Retina (tissue), 1 donor: Measurements from ENCODE around the gene ZNF746.
"Not testable (repeated sequence)": the region's sequence is repeated elsewhere in the genome, so short reads cannot be mapped to it uniquely, and the experiment has no call there.

Experiments
- DNase-seq: peaks from one replicate; pipeline ENCODE4 v3.0.0-alpha.2; 2016

ZNF746 gene

GRCh38 chr7:149457766-149458165, 39.8 kb downstream of the ZNF746 start:
- DNase-seq: no peak

GRCh38 chr7:149456506-149457421, 40.8 kb downstream of the ZNF746 start:
- DNase-seq: no peak

DNA sequence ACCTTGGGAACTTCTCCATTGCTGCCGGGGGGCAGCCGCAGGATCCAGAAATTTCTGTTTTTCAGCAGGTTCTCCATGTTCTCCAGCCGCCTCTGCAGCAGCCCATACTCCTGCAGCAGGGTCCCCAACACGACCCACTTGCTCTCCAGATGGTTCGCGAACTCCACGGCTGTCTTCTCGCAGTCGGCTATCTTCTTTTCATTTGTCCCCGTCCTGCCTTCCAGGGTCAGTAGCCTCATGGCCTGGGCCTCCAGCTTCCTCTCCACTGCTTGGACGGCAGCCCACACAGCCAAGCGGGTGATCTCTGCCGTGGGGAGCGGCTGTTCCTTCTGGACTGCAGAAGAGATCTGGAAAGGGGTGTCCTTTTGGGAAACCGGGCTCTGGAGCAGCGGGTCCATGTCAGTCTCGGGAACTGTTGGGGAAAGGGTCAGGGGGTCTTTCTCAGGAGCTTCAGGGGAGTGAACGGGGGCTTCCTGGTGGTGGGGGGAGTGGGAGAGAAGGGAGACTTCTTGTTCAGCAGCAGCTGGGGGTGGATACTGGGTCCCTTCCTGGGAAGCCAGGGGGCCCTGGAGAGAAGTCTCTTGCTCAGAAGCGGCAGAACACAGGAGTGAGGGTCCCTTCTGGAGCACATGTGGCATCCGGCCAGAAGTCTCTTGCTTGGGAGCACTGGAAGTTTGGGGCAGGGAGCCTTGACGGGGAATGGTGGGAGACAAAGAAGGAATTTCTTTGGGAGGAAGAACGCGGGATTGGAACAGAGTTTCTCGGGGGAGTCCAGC, 42.2 kb downstream of the ZNF746 start:
- no peak for DNase-seq

GRCh38 chr7:149454750-149455149, 42.9 kb downstream of the ZNF746 start:
- no peak for DNase-seq

DNA sequence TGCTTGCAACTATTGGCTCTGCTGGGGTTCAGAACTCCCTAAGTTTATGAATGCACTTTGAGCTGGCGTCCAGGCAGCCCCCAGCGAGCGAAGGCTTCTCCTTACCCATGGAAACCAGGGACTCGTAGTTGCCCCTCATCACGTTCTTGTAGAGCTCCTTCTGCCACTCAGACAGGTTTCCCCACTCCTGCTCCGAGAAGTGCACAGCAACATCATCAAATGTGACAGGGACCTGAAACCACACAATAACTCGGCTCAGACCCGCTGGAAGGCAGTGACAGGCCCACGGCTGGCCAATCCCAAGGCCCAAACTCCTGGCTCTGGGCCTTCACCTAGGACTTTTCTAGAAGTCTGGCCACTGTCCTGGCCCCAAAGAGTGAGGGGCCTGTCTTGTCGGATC, 43.6 kb downstream of the ZNF746 start:
- no peak for DNase-seq

DNA sequence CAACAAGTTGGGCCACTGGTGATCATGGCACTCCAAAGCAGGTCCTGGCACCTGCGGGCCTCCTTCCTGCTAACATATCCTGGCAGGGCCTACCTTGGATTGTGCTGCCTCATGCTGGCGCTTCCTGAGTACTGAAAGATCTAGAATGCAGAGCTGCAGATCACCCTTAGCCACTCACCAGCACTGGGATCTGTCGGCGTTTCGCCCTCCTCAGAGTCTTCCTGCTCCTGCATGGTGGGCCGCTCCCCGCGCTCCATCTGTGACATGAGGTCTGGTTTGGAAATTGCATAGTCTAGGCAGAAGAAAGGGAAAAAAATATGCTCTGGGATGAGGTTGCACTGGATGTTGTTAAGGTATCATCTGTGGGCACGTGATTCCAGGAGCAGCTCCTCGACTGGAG, 46.8 kb downstream of the ZNF746 start:
- no peak for DNase-seq

DNA sequence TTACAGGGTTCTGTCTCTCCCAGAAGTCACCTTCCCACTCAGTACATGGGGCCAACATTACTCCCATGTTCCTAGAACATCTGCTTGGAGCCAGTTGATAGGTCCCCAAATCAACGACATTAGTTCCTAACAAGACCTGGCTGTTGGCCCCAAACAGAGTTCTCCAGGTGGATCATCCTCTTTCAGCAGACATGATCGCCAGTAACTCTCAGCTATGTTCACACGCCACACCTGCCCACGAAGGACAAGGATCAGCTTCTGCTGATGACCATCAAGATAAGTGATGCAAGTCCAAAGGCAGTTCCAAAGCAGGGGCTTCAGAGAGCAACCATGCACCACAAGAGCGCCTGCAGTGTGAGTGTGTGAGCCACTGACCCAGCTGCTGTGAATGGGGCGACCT, 47.7 kb downstream of the ZNF746 start:
- no peak for DNase-seq

DNA sequence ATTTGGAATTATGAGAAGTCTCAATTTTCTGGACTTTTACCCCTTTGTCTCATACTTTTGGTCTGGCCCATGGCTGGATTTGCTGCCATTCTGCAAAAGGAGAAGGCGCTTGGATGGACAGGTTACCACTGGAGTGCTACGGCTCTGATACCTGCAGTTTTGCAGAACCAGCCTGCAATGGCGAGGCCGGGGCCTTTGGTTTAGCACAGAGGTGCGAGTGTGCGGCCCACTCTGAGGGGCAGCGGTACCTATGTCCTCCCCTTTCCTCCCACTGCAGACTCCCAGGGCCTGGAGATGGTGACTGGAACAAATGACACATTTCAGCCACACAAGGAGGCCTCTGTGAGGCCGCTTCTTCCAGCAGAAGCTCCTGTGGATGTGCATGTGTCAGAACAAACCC, 48.6 kb downstream of the ZNF746 start:
- DNase-seq: no peak

DNA sequence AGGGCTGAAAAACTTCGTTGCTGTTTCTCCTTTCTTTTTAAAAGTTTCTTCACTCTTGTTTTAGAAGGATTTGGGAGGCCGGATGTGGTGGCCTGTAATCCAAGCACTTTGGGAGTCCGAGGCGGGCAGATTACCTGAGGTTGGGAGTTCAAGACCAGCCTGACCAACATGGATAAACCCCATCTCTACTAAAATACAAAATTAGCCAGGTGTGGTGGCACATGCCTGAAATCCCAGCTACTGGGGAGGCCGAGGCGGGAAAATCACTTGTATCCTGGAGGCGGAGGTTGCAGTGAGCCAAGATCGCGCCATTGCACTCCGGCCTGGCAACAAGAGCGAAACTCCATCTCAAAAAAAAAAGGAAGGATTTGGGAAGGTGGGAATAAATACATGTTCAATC, 51.6 kb downstream of the ZNF746 start:
- not testable (repeated sequence) for DNase-seq

DNA sequence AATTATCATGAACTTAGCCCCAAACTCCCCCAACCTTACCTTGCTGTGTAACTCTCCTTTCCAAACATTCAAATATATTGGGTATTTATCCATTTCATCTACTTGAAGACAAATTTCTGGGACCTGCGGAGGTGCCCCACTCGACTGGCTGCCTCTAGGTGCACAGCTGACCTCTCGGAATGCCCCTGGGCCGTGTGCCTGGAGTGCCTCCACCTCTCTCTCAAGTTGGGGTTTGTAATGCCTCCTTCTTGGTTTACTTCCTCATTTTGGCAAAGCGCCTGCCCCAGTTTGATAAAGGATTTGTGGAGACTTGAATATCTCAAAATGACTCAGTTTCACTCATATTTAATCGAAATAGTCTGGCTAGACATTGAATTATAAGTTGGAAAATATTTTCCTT, 53.3 kb downstream of the ZNF746 start:
- no peak for DNase-seq

DNA sequence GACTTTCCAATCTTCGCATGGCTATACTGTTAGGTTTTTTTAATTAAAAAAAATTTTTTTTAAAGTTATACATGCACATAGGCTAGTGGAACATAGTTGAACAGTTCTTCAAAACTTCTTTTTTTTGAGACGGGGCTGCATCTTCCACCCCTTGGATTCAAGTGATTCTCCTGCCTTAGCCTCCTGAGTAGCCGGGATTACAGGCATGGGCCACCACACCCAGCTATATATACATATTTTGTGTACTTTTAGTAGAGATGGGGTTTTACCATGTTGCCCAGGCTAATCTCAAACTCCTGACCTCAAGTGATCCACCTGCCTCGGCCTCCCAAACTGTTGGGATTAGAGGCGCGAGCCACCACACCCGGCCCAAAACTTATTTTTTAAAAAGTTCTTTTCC, 54.1 kb downstream of the ZNF746 start:
- DNase-seq: no peak

- DNase-seq: no peak
Observed at GRCh38 chr7:149442924-149443323, 54.7 kb downstream of the ZNF746 start.

DNA sequence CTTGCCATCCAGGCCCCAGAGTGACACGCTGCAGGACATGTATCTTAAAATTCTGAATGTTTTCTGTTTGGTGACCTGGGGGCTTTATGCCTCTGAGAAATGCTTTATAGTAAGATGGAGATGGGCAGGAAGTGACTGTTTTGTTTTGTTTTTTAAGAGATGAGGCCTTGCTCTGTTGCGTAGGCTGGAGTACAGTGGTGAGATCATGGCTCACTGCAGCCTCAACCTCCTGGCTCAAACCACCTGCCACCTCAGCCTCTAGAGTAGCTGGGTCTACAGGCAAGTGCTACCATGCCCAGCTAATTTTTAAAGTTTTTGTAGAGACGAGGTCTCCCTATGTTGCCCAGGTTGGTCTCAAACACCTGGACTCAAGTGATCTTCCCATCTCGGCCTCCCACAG, 57.4 kb downstream of the ZNF746 start:
- no peak for DNase-seq

- no peak for DNase-seq
Observed at GRCh38 chr7:149436358-149436757, 61.3 kb downstream of the ZNF746 start.

- no peak for DNase-seq
Observed at GRCh38 chr7:149433124-149433523, 64.5 kb downstream of the ZNF746 start.

DNA sequence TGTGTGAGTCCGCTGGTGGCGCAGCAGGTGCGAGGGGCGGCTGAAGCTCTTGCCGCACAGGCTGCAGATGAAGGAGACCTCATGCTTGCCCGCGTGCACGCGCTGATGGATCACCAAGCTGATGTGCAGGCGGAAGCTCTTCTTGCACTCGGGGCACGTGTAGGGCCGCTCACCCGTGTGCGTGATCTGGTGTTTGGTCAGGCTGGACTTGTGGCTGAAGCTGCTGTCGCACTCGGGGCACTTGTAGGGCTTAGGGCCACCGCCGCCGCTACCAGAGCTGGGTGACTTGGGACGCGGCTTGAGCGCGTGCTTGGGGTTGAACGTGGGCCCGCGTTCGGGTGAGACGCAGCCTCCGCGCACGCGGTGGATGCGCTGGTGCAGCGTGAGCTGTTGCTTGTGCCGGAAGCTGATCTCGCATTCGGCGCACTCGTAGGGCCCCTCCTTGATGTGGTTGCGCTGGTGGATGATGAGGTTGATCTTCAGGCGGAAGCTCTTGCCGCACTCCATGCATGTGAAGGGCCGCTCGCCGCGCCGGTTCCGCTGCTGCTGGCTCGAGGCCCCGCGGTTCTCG, 65.4 kb downstream of the ZNF746 start:
- no peak for DNase-seq

DNA sequence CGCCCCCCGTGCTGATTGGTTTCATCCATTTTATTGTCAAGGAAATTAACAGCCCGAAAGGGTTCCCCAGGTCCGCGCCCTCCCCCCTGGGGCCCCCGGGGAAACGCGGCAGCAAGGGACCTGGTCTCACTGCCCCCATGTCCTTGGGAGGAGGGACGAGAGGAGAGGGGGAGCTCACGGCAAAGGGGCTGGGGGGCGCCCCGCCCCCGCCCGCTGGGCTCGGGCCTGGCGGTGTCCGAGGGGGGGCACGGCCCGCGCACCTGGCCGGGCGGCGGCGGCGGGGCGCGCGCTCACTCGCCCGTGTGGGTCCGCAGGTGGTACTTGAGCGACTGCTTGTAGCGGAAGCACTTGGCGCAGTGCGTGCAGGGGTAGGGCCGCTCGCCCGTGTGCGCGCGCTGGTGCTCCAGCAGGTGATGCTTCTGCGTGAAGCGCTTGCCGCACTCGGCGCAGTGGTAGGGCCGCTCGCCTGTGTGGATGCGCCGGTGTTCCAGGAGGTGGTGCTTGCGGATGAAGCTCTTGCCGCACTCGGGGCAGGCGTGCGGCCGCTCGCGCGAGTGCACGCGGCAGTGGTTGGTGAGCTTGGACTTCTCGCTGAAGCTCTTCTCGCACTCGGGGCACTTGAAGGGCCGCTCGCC, 66.0 kb downstream of the ZNF746 start:
- DNase-seq: no peak

DNA sequence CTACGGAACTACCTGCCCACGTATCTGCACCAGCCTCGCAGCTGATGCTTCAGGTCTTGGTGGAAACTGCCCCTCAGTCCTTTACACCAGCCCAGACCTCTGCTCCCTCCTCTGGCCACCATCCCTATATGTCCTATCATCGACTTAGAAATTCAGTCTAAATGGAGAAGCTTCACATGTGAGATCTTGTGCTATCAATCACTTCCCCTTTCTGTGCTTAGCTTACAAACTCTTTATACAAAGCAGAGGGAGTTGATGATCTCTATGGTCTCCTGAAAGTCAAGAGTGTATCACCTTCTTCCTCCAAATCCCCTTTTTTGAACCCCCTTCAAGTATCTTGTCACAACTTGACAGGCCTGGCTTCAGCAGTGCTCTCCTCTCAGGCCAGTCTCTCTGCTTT, 67.4 kb downstream of the ZNF746 start:
- DNase-seq: no peak

DNA sequence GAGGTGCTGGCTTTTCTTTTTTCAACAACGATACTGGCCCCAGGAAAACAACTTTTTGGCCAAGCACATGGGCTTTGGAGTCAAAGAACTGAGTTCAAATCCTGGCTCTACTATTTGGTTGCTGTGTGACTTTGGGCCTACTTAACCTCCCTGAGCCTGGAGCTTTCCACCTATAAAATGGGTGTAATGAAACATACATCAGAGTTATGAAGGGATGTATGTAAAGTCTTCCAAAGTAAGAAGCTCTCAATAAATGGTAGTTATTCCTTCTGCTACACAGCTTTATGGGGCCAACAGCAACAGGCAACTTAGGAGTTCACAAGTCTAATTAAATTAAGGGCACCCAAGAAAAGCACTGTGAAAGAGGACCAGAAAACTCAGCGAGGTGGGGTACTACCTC, 69.7 kb downstream of the ZNF746 start:
- DNase-seq: no peak

GRCh38 chr7:149427096-149427680, 70.4 kb downstream of the ZNF746 start:
- DNase-seq: peak; percentile 46

DNA sequence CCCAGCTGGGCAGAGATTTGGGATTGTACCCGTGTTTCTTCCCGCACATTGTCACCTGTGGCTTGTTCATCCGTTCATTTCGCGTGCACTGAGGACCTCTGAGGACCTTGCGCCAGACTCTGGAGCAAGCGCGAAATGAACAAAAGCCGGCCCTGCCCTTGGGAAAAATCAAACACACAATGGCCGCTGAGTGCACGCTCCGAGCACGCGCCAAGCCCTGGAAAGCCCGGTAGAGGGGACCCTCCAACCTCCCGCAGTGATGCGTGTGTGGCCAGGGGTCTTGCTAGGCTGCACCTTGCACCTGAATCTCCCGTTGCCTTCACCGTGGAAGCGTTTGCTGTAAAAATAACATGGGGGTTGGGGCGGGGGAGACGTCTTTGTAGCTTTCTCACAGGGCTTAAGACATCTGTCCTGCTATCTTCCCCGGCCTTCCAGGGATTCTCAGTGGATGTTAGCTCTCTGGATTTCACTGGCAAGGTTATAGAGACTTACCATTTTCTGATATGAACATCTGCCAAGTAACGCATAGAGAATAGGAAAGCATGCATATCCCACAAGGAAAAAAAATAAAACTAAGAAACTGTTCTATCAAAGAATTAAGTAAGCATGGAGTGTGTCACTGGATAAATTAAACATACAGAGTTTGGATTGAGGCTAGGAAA, 74.0 kb downstream of the ZNF746 start:
- peak; percentile 81 for DNase-seq

- DNase-seq: peak; percentile 77
Observed at GRCh38 chr7:149422914-149423301, 74.7 kb downstream of the ZNF746 start.
